H1 (cell line): Measurements from ENCODE around the gene SAXO1. TPM values are rescaled to one million over a fixed set of nuclear protein-coding genes. Genes with fewer than 3 reads are reported as not detected.

Source experiments
- ASH2L ChIP-seq: fragments of 200-600, 300-600 bp; sonication (generic); IDR thresholded peaks from one replicate; pipeline ENCODE4 v1.7.1; 2017; ENCODE audit warnings: low read length
- CHD7 ChIP-seq: fragments of 300-600 bp; sonication (generic); IDR thresholded peaks from 2 replicates; pipeline ENCODE4 v1.7.1; 2012; ENCODE audit warnings: low read length, moderate library complexity, mild to moderate bottlenecking, inconsistent platforms; ENCODE audit not compliant: insufficient replicate concordance
- KDM5A ChIP-seq: fragments of 200-600 bp; IDR thresholded peaks from 2 replicates; pipeline ENCODE4 v1.7.1; 2012; ENCODE audit warnings: mild to moderate bottlenecking, low read length, inconsistent platforms, mixed read lengths
- PHF8 ChIP-seq: fragments of 200-600 bp; sonication (generic); conservative IDR thresholded peaks from 2 replicates; pipeline ENCODE4 v1.7.1; 2012; ENCODE audit warnings: low read depth, mild to moderate bottlenecking, inconsistent platforms, low read length, moderate library complexity
- USF2 ChIP-seq: IDR thresholded peaks from 2 replicates; pipeline ENCODE4 v1.6.1; 2011; ENCODE audit warnings: low read length, improper control_type of control experiment
- polyA plus RNA-seq, 7 experiments: library from polyadenylated mRNA; depleted of rRNA in 3 of 7; stranded (reverse) in 5 of 7; unstranded in 2 of 7; fragments of >200 nt in 5 of 7; fragments of 200-250 nt in 2 of 7; gene quantifications; 1 replicate in 5 of 7; 2 replicates in 1 of 7; 4 replicates in 1 of 7; pipeline versions ENCODE4 v1.2.1 to v1.2.3, GENCODE V29; 2011 to 2013; ENCODE audit warnings: missing spikeins in 2 of 7, mixed read lengths in 2 of 7
- total RNA-seq: library from RNA; stranded (reverse); fragmentation: NEBNext Ultra II Directional; extraction: Animal tissue kit (Norgen Biotek cat#: 25700); gene quantifications from 2 replicates; pipeline ENCODE4 v1.2.1, GENCODE V29; 2021

The SAXO1 gene
- total and polyA plus RNA-seq, 2 of the 8 experiments (the other 6 are each of a cell fraction or from before 2014, with no cell fraction given), result 0.11 to 0.20 TPM

GRCh38 chr9:18969128-18969527 lies 63.9 kb downstream of the SAXO1 start (continued):
- TF ChIP-seq USF2, result no peak
- TF ChIP-seq KDM5A, result no peak
- TF ChIP-seq PHF8, result no peak
- no peak for TF ChIP-seq CHD7
- no peak for TF ChIP-seq ASH2L
